Cardiac muscle cell (in vitro differentiated cells and primary cell): Measurements from ENCODE around the gene SUSD3. TPM values are rescaled to one million over a fixed set of nuclear protein-coding genes. Genes with fewer than 3 reads are reported as not detected.

Source experiments
- DNase-seq, 2 donors: peaks; one replicate each; pipeline versions ENCODE4 v3.0.0 to v3.0.0-alpha.2; 2010 to 2017; ENCODE audit warnings: low read depth in 1 of 2, low spot score in 1 of 2
- H3K27ac ChIP-seq: fragments of 200-600 bp; sonication (generic); 2 replicates; pipeline ENCODE4 v1.5.1; 2016
- H3K27me3 ChIP-seq: fragments of 200-600 bp; sonication (generic); 2 replicates; pipeline ENCODE4 v1.6.0; 2016; ENCODE audit warnings: control low read depth
- H3K36me3 ChIP-seq: fragments of 200-600 bp; sonication (generic); 2 replicates; pipeline ENCODE4 v1.5.1; 2016; ENCODE audit warnings: control low read depth
- H3K4me1 ChIP-seq: fragments of 200-600 bp; sonication (generic); 2 replicates; pipeline ENCODE4 v1.8.1; 2017; ENCODE audit warnings: low read depth, mild to moderate bottlenecking, mixed run types
- H3K4me3 ChIP-seq: fragments of 200-600 bp; sonication (generic); 2 replicates; pipeline ENCODE4 v1.5.1; 2016; ENCODE audit warnings: mild to moderate bottlenecking
- H3K9me3 ChIP-seq: fragments of 200-600 bp; sonication (generic); 2 replicates; pipeline ENCODE4 v1.5.1; 2017; ENCODE audit warnings: low read depth, mild to moderate bottlenecking, control low read depth
- polyA plus RNA-seq: library from polyadenylated mRNA; unstranded; fragments of >200 nt; fragmentation: Nextera tagmentation; extraction: Ambion mirVana; gene quantifications from 2 replicates; pipeline ENCODE4 v1.2.1, GENCODE V29; 2016
- total RNA-seq: library from RNA; depleted of rRNA; stranded (reverse); fragments of >200 nt; gene quantifications from 2 replicates; pipeline ENCODE4 v1.2.3, GENCODE V29; 2016
- TF ChIP-seq, protein P1 (sequence below): IDR thresholded peaks from 2 replicates; pipeline ENCODE4 v1.5.1; 2012; ENCODE audit warnings: low read depth, mild to moderate bottlenecking, low read length

The SUSD3 gene
- total and polyA plus RNA-seq, 2 experiments from 2014 or later: not detected

DNA sequence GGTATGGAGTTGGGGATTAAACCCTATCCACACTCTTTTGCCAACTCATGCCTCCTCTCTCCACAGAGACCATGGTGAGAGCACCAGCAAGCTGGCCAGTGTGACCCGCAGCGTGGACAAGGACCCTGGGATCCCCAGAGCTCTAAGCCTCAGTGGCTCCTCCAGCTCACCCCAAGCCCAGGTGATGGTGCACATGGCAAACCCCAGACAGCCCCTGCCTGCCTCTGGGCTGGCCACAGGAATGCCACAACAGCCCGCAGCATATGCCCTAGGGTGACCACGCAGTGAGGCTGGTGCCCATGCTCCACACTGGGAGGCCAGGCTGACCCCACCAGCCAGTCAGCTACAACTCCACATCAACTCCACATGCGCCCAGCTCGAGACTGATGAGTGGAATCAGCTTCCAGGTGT, 26.0 kb downstream of the SUSD3 start:
- Histone ChIP-seq H3K4me1 (peaks cover 4% of the 10 kb centered on the region), H3K27me3 (no peaks in the 10 kb centered on the region), H3K4me3 (no peak overlapping the region), H3K27ac (no peak overlapping the region), H3K36me3 (no peaks in the 10 kb centered on the region), H3K9me3 (no peaks in the 10 kb centered on the region)
- TF ChIP-seq, protein P1, sequence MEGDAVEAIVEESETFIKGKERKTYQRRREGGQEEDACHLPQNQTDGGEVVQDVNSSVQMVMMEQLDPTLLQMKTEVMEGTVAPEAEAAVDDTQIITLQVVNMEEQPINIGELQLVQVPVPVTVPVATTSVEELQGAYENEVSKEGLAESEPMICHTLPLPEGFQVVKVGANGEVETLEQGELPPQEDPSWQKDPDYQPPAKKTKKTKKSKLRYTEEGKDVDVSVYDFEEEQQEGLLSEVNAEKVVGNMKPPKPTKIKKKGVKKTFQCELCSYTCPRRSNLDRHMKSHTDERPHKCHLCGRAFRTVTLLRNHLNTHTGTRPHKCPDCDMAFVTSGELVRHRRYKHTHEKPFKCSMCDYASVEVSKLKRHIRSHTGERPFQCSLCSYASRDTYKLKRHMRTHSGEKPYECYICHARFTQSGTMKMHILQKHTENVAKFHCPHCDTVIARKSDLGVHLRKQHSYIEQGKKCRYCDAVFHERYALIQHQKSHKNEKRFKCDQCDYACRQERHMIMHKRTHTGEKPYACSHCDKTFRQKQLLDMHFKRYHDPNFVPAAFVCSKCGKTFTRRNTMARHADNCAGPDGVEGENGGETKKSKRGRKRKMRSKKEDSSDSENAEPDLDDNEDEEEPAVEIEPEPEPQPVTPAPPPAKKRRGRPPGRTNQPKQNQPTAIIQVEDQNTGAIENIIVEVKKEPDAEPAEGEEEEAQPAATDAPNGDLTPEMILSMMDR: no peak
- DNase-seq: no peak

DNA sequence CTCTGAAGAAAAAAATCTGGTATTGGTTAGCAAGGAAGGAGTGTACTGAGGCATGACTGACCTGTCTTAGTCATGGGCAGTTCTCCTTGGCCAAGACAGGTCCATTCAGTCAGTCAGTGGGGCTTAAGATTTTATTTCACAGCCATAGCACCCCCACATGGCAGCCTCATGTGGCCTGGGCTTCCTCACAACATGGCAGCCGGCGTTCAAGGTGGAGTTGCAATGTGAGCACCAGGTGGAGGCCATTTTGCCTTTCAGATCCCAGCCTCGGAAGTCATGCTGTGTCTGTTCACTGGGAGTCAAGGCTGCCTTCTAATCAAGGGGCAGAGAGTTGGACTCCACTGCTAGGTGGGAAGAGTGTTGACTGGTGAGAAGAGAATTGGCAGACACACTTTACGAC, 27.2 kb downstream of the SUSD3 start:
- TF ChIP-seq, protein P1: no peak
- peaks cover 4% of the 10 kb centered on the region for H3K4me1 ChIP-seq
- no peaks in the 10 kb centered on the region for H3K9me3 ChIP-seq
- H3K36me3 ChIP-seq: no peaks in the 10 kb centered on the region
- no peaks in the 10 kb centered on the region for H3K27me3 ChIP-seq
- H3K4me3 ChIP-seq: no peak overlapping the region
- no peak overlapping the region for H3K27ac ChIP-seq
- no peak for DNase-seq

DNA sequence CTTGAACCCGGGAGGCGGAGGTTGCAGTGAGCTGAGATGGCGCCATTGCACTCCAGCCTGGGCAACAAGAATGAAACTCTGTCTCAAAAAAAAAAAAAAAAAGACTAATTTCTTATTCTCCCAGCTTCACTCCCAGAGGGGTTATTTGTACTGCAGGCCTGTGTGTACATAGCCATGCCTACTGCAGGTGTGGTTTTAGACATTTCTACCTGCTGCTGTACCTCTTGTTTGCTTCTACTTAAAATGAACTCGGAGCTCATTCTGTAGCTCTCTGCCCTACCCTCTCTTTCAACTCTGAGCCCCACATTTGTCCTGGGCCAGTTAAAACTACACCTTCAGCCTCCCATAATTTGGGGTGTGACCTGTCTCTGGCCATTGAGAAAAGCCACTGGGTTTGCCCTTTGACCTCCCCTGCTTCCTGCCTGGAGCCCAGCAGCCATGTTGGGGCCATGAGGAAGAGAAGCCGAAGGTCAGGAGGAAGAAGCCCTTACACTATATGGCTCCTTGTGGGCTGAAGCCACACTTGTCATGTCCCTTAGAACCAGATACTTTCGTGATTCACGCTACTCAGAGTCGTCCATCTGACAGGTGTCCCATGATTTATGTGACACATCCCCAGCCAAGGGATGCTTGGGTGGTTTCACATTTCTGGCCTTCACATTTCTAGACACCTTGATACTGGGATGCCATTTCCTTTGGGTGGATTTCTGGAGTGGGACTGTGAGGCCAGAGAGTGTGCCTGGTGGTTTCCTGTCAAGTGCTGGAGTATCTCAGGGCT, 28.1 kb downstream of the SUSD3 start:
- no peak for DNase-seq
- TF ChIP-seq, protein P1: no peak
- H3K4me1 ChIP-seq: peaks cover 4% of the 10 kb centered on the region
- no peaks in the 10 kb centered on the region for H3K9me3 ChIP-seq
- no peak overlapping the region for H3K27ac ChIP-seq
- no peak overlapping the region for H3K4me3 ChIP-seq
- no peaks in the 10 kb centered on the region for H3K27me3 ChIP-seq
- no peaks in the 10 kb centered on the region for H3K36me3 ChIP-seq

DNA sequence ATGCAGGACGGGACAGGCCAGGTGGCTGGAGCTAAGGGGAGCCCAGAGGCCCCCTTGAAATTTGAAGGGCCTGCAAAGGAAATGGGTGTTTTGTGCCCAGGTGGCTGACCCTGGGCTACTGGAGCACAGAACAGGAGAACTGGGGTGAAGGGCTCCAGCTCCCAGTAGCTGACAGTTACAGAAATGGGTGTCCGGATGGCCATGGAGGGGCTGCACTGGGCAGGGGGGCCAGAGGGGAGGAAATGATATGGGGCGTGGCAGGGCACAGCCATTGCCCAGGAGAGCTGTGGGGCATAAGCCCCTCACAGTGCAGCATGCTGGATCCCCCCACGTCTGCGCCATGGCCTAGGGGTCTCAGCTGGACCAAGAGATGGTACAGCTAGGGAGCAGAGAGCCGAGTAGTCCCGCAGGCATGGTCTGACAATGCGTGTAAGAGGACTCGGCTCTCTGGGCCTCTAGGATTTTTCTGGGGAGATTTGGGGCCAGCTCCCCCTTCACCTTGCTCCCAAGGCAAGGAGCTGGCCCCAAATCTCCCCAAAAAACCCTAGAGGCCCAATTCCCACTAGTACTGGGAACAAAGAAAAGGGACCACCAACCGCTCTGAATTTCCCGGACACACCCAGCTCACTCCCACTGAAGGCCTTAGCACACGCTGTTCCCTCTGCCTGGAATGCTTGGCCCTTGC, 29.6 kb downstream of the SUSD3 start:
- H3K27me3 ChIP-seq: no peaks in the 10 kb centered on the region
- H3K4me1 ChIP-seq: peaks cover 3% of the 10 kb centered on the region
- H3K36me3 ChIP-seq: no peaks in the 10 kb centered on the region
- H3K27ac ChIP-seq: no peak overlapping the region
- no peak overlapping the region for H3K4me3 ChIP-seq
- no peak for DNase-seq
- no peaks in the 10 kb centered on the region for H3K9me3 ChIP-seq
- TF ChIP-seq, protein P1: no peak

DNA sequence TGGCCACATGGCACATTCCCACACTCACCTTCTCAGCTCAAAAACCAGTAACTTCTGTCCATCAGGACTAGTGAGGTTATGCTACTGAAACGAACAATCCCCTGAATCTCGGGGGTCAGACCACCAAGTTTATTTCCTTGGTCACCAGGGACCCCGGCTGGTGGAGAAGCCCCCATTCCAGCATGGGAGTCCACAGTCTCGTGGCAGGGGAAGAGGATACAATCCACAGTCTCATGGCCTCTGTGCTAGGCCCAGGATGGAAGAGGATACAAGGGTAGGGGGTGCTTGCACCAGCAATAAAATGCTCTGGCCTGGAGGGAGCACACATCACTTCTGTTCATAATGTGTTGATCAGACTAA, 30.1 kb downstream of the SUSD3 start:
- no peak overlapping the region for H3K27ac ChIP-seq
- H3K4me3 ChIP-seq: no peak overlapping the region
- H3K4me1 ChIP-seq: peaks cover 6% of the 10 kb centered on the region
- TF ChIP-seq, protein P1: no peak
- no peaks in the 10 kb centered on the region for H3K9me3 ChIP-seq
- no peaks in the 10 kb centered on the region for H3K36me3 ChIP-seq
- DNase-seq: no peak
- no peaks in the 10 kb centered on the region for H3K27me3 ChIP-seq
